HFFc6 (cell line): ENCODE measurements around the gene PLEKHG4B. TPM values are rescaled to one million over a fixed set of nuclear protein-coding genes. Genes with fewer than 3 reads are reported as not detected.
A peak's percentile ranks its signal among the peaks of the same experiment; 100 is the strongest.

Experiments used
- DNase-seq: peaks from one replicate; pipeline ENCODE4 v3.0.0-alpha.2; 2018
- H3K27ac Mint-ChIP-seq: 2 replicates; pipeline ENCODE4 v1.8.0; 2020; ENCODE audit warnings: mild to moderate bottlenecking, mixed read lengths
- H3K27me3 Mint-ChIP-seq: 2 replicates; pipeline ENCODE4 v1.8.0; 2021; ENCODE audit warnings: mild to moderate bottlenecking, moderate library complexity, mixed read lengths; ENCODE audit not compliant: insufficient read depth
- H3K36me3 Mint-ChIP-seq: 2 replicates; pipeline ENCODE4 v1.8.0; 2021; ENCODE audit warnings: low read depth, mixed read lengths
- H3K4me1 Mint-ChIP-seq: 2 replicates; pipeline ENCODE4 v1.8.0; 2020; ENCODE audit warnings: low read depth, mixed read lengths
- H3K4me3 Mint-ChIP-seq: 2 replicates; pipeline ENCODE4 v1.8.0; 2020; ENCODE audit warnings: mild to moderate bottlenecking, moderate library complexity, mixed read lengths
- H3K9me3 Mint-ChIP-seq: 2 replicates; pipeline ENCODE4 v1.8.0; 2020; ENCODE audit warnings: mild to moderate bottlenecking, mixed read lengths
- CTCF ChIP-seq: fragments of 200-600 bp; sonication (generic); IDR thresholded peaks from 2 replicates; pipeline ENCODE4 v1.5.0; 2021; ENCODE audit warnings: antibody characterized with exemption, mild to moderate bottlenecking
- total RNA-seq, 6 experiments: library from RNA; stranded (reverse); fragmentation: NEBNext Ultra II Directional; extraction: Animal tissue kit (Norgen Biotek cat#: 25700); gene quantifications; 2 replicates in 1 of 6; 3 replicates in 5 of 6; pipeline ENCODE4 v1.2.3, GENCODE V29; 2021

PLEKHG4B gene
- total RNA-seq, 6 experiments from 2014 or later = 0.66 to 4.3 (median 3.9) TPM

GRCh38 chr5:145585-146323 is 53.8 kb downstream of the PLEKHG4B start:
- DNase-seq = no peak
- Mint-ChIP-seq H3K27ac (no peak overlapping the region), H3K9me3 (peaks cover 37% of the 10 kb centered on the region), H3K27me3 (peaks cover 29% of the 10 kb centered on the region), H3K36me3 (peaks cover 21% of the 10 kb centered on the region), H3K4me1 (peaks cover 18% of the 10 kb centered on the region), H3K4me3 (no peak overlapping the region)
- no peak for TF ChIP-seq CTCF

GRCh38 chr5:147751-148150 is 55.8 kb downstream of the PLEKHG4B start:
- peaks cover 34% of the 10 kb centered on the region for H3K4me1 Mint-ChIP-seq
- H3K9me3 Mint-ChIP-seq = peaks cover 37% of the 10 kb centered on the region
- peaks cover 30% of the 10 kb centered on the region for H3K36me3 Mint-ChIP-seq
- H3K27ac Mint-ChIP-seq = no peak overlapping the region
- TF ChIP-seq CTCF = no peak
- DNase-seq = no peak
- H3K4me3 Mint-ChIP-seq = no peak overlapping the region
- peaks cover 22% of the 10 kb centered on the region for H3K27me3 Mint-ChIP-seq

GRCh38 chr5:149745-150485 is 57.9 kb downstream of the PLEKHG4B start:
- TF ChIP-seq CTCF = no peak
- H3K27ac Mint-ChIP-seq = no peak overlapping the region; the same call in 1 of the 2 replicates
- peaks cover 18% of the 10 kb centered on the region for H3K27me3 Mint-ChIP-seq
- H3K4me1 Mint-ChIP-seq = peaks cover 56% of the 10 kb centered on the region
- no peak overlapping the region for H3K4me3 Mint-ChIP-seq
- peaks cover 37% of the 10 kb centered on the region for H3K9me3 Mint-ChIP-seq
- peaks cover 41% of the 10 kb centered on the region for H3K36me3 Mint-ChIP-seq
- DNase-seq = no peak

- Mint-ChIP-seq H3K4me3 (no peak overlapping the region), H3K27me3 (peaks cover 18% of the 10 kb centered on the region), H3K27ac (no peak overlapping the region), H3K9me3 (peaks cover 37% of the 10 kb centered on the region), H3K36me3 (peaks cover 45% of the 10 kb centered on the region), H3K4me1 (peaks cover 64% of the 10 kb centered on the region)
- no peak for TF ChIP-seq CTCF
- no peak for DNase-seq
Measured at GRCh38 chr5:150746-151145, 58.8 kb downstream of the PLEKHG4B start.

- TF ChIP-seq CTCF = no peak
- DNase-seq = no peak
- Mint-ChIP-seq H3K9me3 (peaks cover 25% of the 10 kb centered on the region), H3K27ac (peak overlapping the region; percentile 22; the same call in 1 of the 2 replicates), H3K36me3 (peaks cover 41% of the 10 kb centered on the region), H3K27me3 (peaks cover 11% of the 10 kb centered on the region), H3K4me3 (no peak overlapping the region), H3K4me1 (peaks cover 68% of the 10 kb centered on the region)
Measured at GRCh38 chr5:152077-152476, 60.1 kb downstream of the PLEKHG4B start.
